HG03135 (cell line): Measurements from ENCODE around the gene PRPF19.

Source experiments
- ATAC-seq: cut with Tn5 transposase; IDR thresholded peaks from one replicate; pipeline ENCODE4 v1.9.1; 2021; ENCODE audit warnings: mild to moderate bottlenecking, moderate library complexity; ENCODE audit not compliant: unreplicated experiment

PRPF19 gene

GRCh38 chr11:60938500-60938899 is 32.1 kb upstream of the PRPF19 start:
- no peak for ATAC-seq

DNA sequence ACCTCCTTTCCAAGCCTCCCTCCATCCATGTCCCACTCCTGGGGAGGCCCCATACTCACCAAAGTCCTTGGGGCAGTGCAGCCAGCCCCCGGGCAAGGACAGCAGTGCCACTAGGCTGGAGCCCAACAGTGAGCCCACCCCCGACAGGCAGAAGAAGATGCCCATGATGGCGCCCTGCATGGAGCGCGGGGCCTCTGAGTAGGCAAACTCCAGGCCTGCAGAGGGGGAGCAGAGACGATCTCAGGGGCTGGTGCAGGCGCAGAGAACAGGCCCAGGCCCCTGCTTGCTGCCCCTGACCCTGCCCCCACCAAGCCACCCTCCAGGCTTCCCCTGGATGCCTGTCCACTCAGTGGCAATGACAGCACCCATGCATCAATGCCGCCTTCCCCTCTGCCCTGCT is 31.4 kb upstream of the PRPF19 start:
- no peak for ATAC-seq

DNA sequence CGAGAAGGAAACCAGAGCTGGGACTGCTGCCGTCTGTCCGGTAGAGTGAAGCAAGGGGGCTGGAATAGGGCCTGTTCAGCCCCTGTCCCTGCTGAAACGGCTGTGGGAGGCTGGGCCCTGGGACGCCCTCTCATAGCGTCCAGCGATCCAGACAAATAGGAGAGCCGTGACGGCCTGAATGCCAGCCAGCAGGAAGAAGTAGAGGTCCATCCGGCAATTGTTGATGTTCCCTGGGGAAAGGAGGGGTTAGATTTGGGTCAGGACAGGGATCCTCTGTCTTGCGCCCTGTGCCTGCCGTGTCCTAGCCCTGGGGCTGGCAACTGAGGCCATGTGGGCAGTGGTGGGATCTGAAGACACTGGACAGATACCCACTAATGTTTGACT is 30.8 kb upstream of the PRPF19 start:
- no peak for ATAC-seq

DNA sequence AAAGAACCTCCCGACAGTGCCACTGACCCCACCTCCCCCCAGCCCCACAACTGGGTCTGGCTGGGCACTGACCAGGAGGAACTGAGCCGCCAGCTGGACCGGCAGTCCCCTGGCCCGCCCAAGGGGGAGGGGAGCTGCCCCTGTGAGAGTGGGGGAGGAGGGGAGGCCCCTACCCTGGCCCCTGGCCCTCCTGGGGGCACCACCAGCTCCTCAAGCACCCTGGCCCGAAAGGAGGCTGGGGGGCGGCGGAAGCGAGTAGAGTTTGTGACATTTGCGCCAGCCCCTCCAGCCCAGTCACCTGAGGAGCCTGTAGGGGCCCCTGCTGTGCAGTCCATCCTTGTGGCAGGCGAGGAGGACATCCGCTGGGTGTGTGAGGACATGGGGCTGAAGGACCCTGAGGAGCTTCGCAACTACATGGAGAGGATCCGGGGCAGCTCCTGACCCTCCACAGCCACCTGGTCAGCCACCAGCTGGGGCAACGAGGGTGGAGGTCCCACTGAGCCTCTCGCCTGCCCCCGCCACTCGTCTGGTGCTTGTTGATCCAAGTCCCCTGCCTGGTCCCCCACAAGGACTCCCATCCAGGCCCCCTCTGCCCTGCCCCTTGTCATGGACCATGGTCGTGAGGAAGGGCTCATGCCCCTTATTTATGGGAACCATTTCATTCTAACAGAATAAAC is 30.2 kb upstream of the PRPF19 start:
- no peak for ATAC-seq

- no peak for ATAC-seq
Observed at GRCh38 chr11:60935676-60936442, 29.5 kb upstream of the PRPF19 start.

DNA sequence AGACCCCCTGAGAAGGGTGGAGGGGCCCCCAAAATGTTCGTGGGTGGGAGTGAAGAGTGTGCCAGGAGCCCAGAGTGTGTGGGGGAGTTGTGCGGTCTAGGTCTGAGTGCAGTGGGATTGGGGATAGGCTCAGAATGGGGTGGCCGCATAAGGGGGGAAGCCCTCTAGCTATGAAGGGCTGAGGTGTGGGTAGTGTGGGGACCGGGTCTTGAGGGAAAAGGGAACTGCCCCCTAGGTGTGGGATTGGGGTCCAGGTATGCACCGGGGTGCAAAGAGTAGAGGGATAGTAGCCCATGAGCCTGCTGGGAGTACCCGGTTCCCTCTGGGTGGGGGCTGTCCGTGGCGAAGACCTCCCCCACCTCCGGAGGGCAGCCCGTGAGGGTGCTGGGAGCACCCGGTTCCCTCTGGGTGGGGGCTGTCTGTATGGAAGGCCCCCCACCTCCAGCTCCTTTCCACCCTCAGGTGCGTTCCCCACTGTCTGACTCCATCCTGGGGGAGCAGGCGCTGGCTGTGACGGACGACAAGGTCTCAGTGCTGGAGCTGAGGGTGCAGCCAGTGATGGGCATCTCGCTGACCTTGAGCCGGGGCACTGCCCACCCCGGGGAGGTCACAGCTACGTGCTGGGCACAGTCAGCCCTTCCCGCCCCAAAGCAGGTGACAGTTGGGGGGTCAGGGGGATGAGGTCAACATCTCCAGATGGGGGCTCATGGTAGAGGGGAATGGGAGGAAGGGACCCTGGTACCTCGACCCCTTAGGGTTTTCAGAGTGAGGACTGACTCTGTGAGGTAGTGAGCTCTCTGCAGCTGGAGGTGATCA is 28.6 kb upstream of the PRPF19 start:
- ATAC-seq: no peak

GRCh38 chr11:60934124-60934789 is 27.9 kb upstream of the PRPF19 start:
- ATAC-seq: no peak

- ATAC-seq: no peak
Observed at GRCh38 chr11:60933416-60934123, 27.2 kb upstream of the PRPF19 start.

- no peak for ATAC-seq
Observed at GRCh38 chr11:60932605-60933356, 26.4 kb upstream of the PRPF19 start.

DNA sequence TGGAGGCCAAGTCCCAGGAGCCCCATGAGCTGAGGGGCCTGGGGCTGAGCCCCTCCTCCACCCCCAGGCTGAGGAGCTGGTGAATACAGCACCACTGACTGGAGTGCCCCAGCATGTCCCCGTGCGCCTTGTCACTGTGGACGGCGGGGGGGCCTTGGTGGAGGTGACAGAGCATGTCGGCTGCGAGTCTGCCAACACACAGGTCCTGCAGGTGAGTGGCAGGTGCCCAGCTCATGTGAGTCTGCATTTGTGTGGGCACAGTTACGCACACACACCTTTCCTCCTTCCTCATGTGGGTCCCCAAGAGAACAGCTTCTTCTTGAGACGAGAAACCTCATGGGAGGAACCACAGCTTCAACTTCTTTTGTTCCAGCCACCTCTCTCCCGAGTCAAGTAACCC is 25.5 kb upstream of the PRPF19 start:
- no peak for ATAC-seq

DNA sequence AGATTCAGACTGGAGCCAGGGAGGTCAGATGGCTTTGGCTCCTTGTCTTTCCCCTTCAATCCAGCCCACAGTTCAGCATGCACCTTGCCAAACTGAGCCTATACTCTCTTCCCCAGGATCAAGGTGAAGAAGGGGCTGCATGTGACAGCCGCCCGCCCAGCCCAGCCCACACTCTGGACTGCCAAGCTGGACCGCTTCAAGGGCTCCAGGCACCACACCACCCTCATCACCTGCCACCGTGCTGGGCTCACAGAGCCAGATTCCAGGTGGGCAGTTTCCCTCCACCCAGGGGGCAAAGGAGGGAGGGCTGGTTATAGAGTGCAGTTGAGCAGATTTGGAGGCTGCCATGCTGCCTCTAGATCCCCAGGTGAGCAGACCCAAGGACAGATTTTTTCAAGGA is 24.0 kb upstream of the PRPF19 start:
- ATAC-seq: no peak

DNA sequence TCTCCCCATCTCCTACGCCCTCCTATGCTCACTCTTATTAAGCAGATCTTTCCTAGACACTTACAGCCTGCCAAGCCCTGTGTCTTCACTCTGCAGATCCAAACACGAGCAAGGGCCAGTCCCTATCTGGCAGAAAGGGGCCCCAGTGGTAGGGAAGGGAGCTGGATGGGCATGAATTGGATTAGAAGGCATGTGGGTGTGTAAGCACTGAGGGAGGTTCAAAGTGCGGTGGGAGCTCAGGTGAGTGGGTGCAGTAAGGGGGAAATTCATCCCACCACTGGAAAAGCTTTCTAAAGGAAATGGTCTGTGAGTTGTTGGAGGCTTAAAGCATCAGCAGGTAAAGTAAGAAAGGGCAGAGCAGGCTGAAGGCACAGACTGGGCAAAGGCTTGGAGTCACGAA is 23.4 kb upstream of the PRPF19 start:
- ATAC-seq: no peak

DNA sequence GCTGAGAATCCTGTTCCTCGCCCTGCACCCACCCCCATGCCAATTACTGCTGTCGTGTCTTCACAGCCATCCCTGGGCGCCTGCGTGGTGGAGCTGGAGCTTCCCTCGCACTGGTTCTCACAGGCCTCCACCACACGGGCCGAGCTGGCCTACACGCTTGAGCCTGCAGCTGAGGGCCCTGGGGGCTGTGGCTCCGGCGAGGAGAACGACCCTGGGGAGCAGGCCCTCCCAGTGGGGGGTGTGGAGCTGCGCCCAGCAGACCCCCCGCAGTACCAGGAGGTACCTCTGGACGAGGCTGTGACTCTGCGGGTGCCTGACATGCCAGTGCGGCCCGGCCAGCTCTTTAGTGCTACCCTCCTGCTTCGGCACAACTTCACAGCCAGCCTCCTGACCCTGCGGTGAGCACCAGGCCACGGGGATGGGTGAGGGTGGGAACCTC is 22.2 kb upstream of the PRPF19 start:
- ATAC-seq: no peak

GRCh38 chr11:60927600-60927999 is 21.2 kb upstream of the PRPF19 start:
- no peak for ATAC-seq

- no peak for ATAC-seq
Observed at GRCh38 chr11:60927061-60927592, 20.7 kb upstream of the PRPF19 start.

DNA sequence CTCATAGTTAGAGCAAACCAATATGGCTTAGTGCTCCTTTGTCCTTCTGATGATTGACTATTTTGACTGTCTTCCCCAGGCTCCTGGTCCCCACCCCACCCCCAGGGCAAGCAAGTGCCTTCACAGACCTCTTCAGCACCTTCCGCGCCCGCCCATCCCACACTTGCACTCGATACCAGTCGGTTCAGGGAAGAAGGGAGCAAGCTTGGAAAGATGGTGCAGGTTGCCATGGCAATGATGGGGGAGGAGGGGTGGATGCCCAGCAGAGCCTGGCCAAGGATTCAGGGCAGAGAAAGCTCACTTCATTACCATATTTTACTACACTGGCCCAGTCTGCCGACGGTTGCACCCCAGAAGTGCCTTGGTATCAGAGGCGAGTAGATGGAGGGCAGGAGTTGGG is 20.1 kb upstream of the PRPF19 start:
- ATAC-seq: no peak

DNA sequence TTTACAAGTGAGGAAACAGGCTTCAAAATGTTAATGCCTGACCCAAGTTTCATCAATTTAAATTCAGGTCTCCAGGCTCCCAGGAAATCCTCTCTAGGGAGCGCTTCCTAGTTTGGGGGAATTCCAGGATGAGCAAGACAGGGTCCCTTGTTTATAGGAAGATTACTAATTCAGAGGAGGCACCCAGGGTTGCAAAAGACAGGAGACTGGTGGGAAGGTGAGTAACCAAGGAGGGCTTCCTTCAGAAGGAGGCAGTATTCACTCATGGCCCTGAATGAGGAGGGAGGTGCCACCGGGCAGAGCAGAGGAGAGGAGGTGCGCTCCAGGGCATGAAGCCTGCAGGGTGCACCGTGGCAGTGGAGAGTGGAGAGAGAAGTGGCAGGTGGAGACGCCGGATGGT is 19.5 kb upstream of the PRPF19 start:
- ATAC-seq: no peak

DNA sequence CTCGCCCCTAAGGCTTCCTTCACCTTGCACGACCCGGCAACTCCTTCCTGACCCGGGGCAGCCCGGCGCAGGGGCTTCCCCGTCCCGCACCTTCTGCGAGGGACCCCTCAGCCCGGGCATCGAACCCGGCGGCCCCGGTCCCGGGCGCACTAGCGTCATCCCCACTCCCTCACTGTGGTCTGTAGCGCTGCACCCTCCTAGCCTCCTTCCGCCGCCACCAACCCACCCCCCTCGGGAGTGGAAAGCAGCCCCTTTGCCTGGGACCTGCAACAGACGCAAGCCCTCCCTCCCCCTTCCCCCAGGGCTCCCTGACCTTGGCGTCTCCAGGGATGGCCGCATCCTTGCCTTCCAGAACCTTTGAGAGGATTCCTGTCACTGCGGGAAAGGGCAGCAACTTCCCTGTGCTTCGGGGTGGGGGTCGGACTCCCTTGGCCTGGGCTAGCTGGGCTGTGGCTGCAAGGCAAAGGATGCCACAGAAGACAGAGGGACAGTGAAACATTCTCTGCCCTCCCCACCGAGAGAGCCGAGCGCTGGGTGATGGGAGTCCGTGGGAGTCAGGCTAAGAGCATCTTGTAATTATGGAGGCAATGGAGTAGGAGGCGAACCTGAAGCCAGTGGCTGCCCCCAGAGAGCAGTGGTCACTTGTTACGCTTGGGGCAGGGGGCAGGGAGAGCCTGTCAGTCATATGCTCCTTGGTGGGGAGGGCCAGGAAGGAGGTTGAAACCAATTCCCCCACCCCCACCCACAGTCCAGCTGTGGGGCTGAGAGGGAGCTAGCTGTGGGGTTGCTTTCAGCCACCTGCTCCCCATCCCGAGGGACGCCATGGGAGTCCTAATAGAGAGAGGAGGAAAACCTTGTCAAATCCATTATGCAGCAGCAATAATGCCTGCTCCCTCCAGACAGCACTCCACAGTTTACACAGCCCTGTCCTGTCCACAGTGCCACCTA is 18.8 kb upstream of the PRPF19 start:
- ATAC-seq: no peak
